ENCODE data around the gene DCTD.

DCTD gene

DNA sequence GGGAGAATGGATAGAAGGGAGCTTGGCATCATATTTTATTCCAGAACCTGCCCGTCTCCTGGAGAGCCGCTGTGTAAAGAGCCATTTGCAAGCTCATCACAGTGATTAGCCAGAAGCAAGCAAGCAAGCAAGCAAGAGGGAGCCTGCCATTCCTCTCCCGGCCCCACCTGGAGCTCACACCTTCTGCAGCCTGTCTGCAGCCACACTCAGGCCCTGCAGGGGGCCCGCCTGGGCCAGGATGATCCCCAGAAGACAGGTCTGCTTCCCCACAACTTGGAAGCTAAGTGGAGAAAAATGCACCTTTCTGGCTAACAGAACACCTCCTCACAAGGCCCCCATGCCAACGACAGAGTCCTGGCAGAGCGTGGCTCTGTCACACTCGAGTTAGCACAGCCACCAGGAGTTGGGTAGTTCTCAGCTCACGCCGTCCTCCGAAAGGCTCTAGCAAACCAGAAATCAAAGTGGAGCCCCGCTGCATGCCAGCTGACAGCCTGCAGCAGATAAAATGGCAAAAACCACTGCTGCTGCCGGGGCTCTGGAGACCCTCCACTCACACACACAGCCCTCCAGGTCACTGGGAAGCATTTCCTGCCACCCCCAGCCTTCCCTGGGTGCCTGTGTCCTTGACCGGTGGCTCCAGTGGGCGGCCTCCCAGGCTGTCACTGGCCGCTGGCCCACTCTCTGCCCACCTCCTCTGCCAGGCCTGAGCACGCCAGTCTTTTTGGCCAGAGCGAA is 54.9 kb downstream of the DCTD start:
- DNase-seq (ENCODE audit: insufficient read length) (no peak), FAIRE-seq (no peak)
- TF ChIP-seq POLR2AphosphoS5 (IDR thresholded peaks at IDR 0.05; ENCODE audit: low read depth, low read length), result no peak
- TF ChIP-seq TAF1 (IDR thresholded peaks at IDR 0.05; ENCODE audit: borderline replicate concordance, low read depth, low read length), result no peak
- TF ChIP-seq POLR2A (IDR thresholded peaks at IDR 0.05; ENCODE audit: low read depth, low read length), result no peak

DNA sequence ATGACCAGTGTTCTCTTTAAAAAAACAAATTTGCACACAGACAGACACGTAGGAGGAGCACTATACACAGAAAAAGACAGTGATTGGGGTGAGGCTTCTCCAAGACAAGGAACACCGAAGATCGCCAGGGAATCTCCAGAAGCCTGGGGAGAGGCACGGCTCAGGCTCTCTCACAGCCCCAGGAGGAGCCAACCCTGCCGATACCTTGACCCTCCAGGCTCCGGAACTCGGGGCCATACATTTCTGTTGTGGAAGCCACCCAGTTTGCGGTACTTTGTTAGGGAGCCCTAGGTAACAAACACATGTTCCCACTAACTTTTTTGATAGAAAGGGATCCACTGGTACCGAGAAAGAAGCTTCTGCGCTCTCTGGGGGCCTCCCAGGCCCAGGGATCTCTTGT is 55.8 kb downstream of the DCTD start:
- FAIRE-seq, result no peak
- no peak for DNase-seq (ENCODE audit: insufficient read length)
- TF ChIP-seq POLR2AphosphoS5 (IDR thresholded peaks at IDR 0.05; ENCODE audit: low read depth, low read length) (no peak), TAF1 (IDR thresholded peaks at IDR 0.05; ENCODE audit: borderline replicate concordance, low read depth, low read length) (no peak), POLR2A (IDR thresholded peaks at IDR 0.05; ENCODE audit: low read depth, low read length) (no peak)

DNA sequence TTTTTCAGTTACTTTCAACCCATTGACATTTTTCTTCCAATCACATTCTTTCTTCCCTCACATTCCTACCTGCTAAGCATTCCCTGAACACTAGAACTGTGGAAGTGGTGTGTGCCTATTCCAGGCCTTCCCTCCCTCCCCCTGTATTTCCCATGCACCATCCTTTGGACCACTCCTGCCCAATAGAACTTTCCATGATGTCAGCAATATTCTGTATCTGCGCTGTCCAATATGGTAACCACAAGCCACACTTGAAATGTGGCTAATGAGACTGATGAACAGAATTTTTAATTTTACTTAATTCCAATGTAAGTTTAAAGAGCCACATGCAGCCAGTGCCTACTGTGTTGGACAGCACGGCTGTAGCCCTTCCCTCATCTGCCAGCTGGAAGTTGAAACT is 57.5 kb downstream of the DCTD start:
- FAIRE-seq (no peak), DNase-seq (ENCODE audit: insufficient read length) (no peak)
- TF ChIP-seq POLR2AphosphoS5 (IDR thresholded peaks at IDR 0.05; ENCODE audit: low read depth, low read length) (no peak), POLR2A (IDR thresholded peaks at IDR 0.05; ENCODE audit: low read depth, low read length) (no peak), TAF1 (IDR thresholded peaks at IDR 0.05; ENCODE audit: borderline replicate concordance, low read depth, low read length) (no peak)

DNA sequence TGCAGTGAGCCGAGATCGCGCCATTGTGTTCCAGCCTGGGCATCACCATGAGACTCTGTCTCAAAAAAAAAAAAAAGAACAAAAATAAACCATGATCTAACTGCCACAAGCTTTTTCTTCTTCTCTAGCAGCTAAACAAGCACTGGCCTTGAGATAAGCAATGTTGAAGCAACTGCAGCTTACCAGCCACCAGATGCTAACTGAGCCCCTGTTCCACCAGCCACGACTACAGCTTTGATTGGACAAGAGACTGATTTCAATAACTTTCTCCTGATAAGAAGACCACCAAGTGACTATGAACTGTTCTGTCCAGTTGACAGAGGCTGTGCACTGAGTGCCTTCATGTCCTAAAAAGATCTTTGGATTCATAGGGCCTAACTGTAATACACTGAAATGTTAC is 58.5 kb downstream of the DCTD start:
- TF ChIP-seq POLR2A (IDR thresholded peaks at IDR 0.05; ENCODE audit: low read depth, low read length), result no peak
- TF ChIP-seq TAF1 (IDR thresholded peaks at IDR 0.05; ENCODE audit: borderline replicate concordance, low read depth, low read length), result no peak
- no peak for TF ChIP-seq POLR2AphosphoS5 (IDR thresholded peaks at IDR 0.05; ENCODE audit: low read depth, low read length)
- DNase-seq (ENCODE audit: insufficient read length), result no peak
- no peak for FAIRE-seq

DNA sequence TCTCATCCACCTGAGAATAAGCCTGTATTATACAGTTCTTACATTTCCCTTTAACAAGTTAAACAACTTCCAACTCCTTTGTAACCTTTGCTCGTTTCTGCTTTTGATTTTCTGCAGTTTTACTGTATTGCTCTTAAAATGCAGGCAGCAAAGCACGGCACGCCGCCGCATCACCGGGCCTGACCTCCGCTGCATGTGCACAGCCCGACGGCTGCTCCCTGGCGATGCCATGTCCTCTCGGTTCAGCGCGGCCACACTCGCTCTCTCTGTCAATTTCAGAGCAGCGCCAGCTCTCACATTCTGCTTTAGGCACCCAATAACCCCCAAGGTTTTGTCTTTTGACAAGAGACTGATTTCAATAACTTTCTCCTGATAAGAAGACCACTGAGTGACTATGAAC is 60.3 kb downstream of the DCTD start:
- FAIRE-seq (no peak), DNase-seq (ENCODE audit: insufficient read length) (no peak)
- no peak for TF ChIP-seq POLR2AphosphoS5 (IDR thresholded peaks at IDR 0.05; ENCODE audit: low read depth, low read length)
- no peak for TF ChIP-seq POLR2A (IDR thresholded peaks at IDR 0.05; ENCODE audit: low read depth, low read length)
- no peak for TF ChIP-seq TAF1 (IDR thresholded peaks at IDR 0.05; ENCODE audit: borderline replicate concordance, low read depth, low read length)

DNA sequence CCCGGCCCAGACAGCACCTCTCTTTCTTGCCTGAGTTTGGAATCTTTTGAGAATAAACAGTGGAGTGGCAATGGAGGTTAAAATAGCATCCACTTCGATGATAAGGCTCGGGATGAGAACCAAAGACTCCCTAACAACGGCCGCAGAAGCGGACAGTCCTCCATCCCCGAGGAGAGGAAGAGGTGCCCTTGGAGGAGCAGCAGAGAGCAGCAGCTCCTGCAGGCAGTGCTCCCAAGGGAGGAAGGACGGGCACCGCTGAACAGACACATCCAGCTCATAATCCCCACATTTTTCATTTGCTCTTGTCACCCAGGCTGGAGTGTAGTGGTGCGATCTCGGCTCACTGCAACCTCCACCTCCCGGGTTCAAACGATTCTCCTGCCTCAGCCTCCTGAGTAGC is 61.3 kb downstream of the DCTD start:
- no peak for FAIRE-seq
- no peak for TF ChIP-seq POLR2A (IDR thresholded peaks at IDR 0.05; ENCODE audit: low read depth, low read length)
- TF ChIP-seq POLR2AphosphoS5 (IDR thresholded peaks at IDR 0.05; ENCODE audit: low read depth, low read length), result no peak
- TF ChIP-seq TAF1 (IDR thresholded peaks at IDR 0.05; ENCODE audit: borderline replicate concordance, low read depth, low read length), result no peak

DNA sequence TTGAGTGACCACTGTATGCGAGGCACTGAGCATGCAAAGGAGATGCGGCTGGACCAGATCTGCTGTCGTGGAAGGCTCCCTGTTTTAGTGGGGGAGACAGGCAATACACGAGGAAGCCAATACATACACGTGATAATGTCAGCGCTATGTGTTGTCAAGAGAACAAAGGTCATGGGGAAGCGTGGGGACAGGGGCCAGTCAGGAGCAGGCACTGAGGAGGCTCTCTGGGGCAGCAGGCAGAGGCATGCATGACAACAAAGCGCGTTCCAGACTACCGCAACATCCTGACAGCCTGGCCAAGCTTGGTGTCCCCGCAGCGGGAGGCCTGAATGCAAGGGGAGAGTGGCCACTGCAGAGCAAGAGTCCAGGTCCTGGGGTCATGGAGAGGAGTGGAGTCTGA is 61.9 kb downstream of the DCTD start:
- no peak for TF ChIP-seq POLR2AphosphoS5 (IDR thresholded peaks at IDR 0.05; ENCODE audit: low read depth, low read length)
- no peak for TF ChIP-seq TAF1 (IDR thresholded peaks at IDR 0.05; ENCODE audit: borderline replicate concordance, low read depth, low read length)
- FAIRE-seq, result no peak

More for the DNA sequence above, 61.3 kb downstream of the DCTD start:
- DNase-seq (ENCODE audit: insufficient read length), result no peak

DNA sequence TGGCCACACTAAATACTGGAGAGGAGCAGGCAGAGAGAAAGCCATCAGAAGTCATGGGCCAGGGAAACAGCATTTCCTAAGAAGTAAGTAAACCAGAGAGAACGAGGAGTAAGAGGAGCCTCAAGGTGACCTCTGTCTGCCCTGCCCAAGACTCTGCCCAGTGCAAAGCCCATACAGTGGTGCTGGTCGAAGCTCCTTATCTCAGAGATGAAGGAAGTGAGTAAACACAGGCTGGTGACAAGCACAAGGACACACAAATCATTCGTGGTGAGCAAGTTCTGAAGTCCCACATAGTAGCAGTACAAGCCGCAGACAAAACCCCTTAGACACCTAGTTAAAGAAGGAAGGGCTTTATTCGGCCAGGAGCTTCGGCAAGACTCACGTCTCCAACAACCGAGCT is 62.7 kb downstream of the DCTD start:
- FAIRE-seq (no peak), DNase-seq (ENCODE audit: insufficient read length) (no peak)
- TF ChIP-seq TAF1 (IDR thresholded peaks at IDR 0.05; ENCODE audit: borderline replicate concordance, low read depth, low read length) (no peak), POLR2A (IDR thresholded peaks at IDR 0.05; ENCODE audit: low read depth, low read length) (no peak), POLR2AphosphoS5 (IDR thresholded peaks at IDR 0.05; ENCODE audit: low read depth, low read length) (no peak)

More for the DNA sequence above, 61.9 kb downstream of the DCTD start:
- DNase-seq (ENCODE audit: insufficient read length), result no peak

DNA sequence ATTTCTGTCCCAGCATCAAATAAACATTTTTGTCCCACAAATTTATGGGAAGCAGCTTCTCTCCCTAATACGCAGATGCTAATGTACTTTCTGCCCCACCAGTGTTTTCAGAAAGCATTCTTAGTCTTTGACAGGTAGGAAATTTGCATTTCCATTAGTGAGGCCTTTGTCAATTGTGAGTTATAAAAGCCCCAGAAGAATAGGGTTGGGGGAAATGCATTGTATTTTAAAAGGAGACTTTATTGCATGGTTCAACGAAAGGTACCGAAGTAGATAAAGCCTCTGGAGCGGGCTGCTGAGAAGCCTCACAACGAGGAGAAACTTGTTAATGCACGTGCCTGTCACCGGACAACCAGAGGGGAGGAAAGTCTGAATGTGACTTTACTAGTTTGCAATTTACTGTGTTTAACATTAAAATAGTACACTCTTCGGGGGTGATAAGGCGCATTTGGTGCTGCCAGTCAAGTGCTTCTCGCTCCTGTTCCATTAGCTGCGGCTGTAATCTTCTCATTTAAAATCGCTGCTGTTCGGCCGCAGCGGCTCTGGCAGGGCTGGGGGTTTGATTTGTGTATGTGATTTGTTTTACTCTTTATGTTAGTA is 63.4 kb downstream of the DCTD start:
- DNase-seq (ENCODE audit: insufficient read length) (no peak), FAIRE-seq (no peak)
- TF ChIP-seq POLR2A (IDR thresholded peaks at IDR 0.05; ENCODE audit: low read depth, low read length), result no peak
- TF ChIP-seq POLR2AphosphoS5 (IDR thresholded peaks at IDR 0.05; ENCODE audit: low read depth, low read length), result no peak
- no peak for TF ChIP-seq TAF1 (IDR thresholded peaks at IDR 0.05; ENCODE audit: borderline replicate concordance, low read depth, low read length)

DNA sequence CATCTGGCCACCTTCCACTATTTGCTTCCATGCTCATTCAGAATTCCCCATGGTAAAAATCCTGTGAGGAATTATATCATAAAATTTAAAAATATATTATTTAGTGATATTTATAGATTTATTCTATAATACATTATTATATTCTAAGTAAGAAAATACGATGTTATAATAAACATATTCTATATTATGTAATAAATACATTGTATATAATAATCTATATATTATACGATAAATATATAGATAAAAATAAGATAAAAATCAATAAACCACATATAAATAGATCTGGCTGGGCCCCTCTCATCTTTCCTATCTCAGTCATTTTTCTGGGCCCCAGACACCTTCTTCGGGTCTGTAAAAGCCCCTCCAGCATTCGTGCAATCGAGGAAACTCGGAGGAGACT is 68.5 kb downstream of the DCTD start:
- DNase-seq (ENCODE audit: insufficient read length), result no peak
- TF ChIP-seq TAF1 (IDR thresholded peaks at IDR 0.05; ENCODE audit: borderline replicate concordance, low read depth, low read length) (no peak), POLR2A (IDR thresholded peaks at IDR 0.05; ENCODE audit: low read depth, low read length) (no peak), POLR2AphosphoS5 (IDR thresholded peaks at IDR 0.05; ENCODE audit: low read depth, low read length) (no peak)
- no peak for FAIRE-seq

DNA sequence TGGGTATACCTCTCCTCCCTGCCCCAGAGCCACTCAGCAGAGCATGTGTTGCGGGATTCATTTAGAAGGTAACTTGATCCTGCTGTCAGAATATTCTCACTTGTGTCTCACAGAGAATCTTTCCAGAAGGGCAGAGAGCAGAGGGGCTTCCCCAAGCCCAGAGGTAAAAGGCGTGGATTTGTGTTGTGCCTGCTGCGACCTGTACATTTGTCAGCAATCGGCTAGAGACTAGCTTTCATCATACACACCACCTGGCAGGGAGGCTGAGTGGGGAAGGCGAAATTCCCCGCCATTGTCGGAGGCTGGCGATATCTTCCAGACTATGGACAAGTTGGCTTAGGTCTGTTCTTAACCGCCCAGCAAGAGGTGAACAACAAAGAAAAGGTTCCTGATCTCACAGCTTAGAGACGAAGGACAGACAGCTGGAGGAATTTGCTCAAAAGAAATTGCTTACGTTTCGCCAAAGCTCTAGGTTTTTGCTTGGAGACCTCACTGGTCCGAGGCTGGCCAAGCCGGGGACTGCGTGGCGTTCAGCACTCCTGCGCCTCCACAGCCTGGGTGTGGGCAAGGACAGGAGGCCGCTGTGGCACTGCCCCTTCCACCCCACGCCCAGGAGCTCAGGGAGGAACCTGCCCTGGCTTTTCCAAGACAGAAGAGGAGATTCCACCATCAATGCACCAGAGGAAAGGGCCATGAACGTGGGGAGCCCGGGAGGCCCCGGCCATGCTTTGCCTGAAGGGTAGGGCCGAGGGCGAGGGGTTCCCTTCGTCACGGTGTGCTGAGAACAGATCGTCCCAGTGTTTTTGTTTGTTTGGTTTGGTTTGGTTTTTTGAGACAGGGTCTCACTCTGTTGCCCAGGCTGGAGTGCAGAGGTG is 69.4 kb downstream of the DCTD start:
- no peak for FAIRE-seq

More for the DNA sequence above, 69.4 kb downstream of the DCTD start:
- DNase-seq (ENCODE audit: insufficient read length), result no peak
- no peak for TF ChIP-seq POLR2A (IDR thresholded peaks at IDR 0.05; ENCODE audit: low read depth, low read length)
- TF ChIP-seq POLR2AphosphoS5 (IDR thresholded peaks at IDR 0.05; ENCODE audit: low read depth, low read length), result no peak
- no peak for TF ChIP-seq TAF1 (IDR thresholded peaks at IDR 0.05; ENCODE audit: borderline replicate concordance, low read depth, low read length)
